ENCODE data around the gene MMAA.

MMAA gene

DNA sequence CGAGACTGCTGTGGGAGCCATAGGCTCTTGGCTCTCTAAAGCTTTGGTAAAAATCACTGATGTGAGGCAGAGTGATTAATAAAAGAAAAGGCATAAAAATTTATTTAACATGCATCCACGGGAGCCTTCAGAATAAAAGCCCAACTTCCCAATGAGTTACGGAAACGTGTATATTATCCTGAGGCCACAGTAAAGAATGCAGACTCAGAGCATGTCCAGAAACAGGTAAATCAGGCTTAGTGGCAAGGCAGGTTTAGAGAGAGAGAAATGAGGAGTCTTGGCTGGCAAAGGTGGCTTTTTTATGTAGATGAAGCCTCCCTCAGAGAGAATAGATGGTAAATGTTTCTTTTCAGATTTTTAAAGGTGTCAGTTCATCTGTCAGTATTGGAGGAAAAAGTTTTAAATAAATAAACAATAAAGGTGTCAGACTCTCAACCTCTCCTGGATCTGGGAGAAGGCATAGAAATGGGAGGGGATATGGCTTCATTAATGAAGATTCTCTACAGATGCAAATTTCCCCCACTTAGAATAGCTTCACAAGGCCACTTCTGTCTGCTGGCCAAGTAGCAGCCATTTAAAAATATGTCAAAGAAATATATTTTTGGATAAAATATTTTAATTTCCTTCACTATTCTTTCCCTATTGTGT, 84.8 kb downstream of the MMAA start:
- no peaks in the 10 kb centered on the region for H3K9me3 ChIP-seq (ENCODE audit: severe bottlenecking)
- H3K36me3 ChIP-seq (ENCODE audit: low read depth), result no peaks in the 10 kb centered on the region
- no peaks in the 10 kb centered on the region for H3K27me3 ChIP-seq (ENCODE audit: insufficient read depth, poor library complexity, severe bottlenecking)
- H3K4me1 ChIP-seq (ENCODE audit: insufficient read depth, poor library complexity, severe bottlenecking), result no peaks in the 10 kb centered on the region
- DNase-seq (ENCODE audit: low spot score) (no peak), ATAC-seq (ENCODE audit: low read depth) (no peak)
- TF ChIP-seq, protein P1, sequence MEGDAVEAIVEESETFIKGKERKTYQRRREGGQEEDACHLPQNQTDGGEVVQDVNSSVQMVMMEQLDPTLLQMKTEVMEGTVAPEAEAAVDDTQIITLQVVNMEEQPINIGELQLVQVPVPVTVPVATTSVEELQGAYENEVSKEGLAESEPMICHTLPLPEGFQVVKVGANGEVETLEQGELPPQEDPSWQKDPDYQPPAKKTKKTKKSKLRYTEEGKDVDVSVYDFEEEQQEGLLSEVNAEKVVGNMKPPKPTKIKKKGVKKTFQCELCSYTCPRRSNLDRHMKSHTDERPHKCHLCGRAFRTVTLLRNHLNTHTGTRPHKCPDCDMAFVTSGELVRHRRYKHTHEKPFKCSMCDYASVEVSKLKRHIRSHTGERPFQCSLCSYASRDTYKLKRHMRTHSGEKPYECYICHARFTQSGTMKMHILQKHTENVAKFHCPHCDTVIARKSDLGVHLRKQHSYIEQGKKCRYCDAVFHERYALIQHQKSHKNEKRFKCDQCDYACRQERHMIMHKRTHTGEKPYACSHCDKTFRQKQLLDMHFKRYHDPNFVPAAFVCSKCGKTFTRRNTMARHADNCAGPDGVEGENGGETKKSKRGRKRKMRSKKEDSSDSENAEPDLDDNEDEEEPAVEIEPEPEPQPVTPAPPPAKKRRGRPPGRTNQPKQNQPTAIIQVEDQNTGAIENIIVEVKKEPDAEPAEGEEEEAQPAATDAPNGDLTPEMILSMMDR (IDR thresholded peaks at IDR 0.05; ENCODE audit: poor library complexity, severe bottlenecking), result no peak
- H3K27ac ChIP-seq (ENCODE audit: poor library complexity, severe bottlenecking), result no peak overlapping the region
- no peak overlapping the region for H3K4me3 ChIP-seq (ENCODE audit: severe bottlenecking)

DNA sequence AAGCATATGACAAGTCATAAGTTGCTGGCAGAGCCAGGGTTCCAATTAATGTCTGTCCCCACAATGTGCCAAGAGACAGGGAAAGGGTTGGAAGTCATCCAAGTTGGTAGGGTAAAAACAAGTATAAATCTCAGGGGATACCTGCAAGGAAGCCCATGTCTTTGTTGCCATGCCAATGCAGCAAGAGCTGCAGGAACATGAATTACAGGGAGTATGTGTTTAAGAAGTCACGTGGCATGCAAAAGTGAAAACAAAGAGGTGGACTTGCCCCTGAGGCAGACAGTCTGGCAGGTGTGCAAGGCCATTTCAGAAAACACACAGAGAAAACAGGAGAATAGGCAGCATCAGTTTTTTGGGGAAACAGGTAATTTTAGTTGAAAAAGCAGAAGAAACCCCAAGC, 90.2 kb downstream of the MMAA start:
- no peak overlapping the region for H3K4me3 ChIP-seq (ENCODE audit: severe bottlenecking)
- H3K27ac ChIP-seq (ENCODE audit: poor library complexity, severe bottlenecking), result no peak overlapping the region
- H3K4me1 ChIP-seq (ENCODE audit: insufficient read depth, poor library complexity, severe bottlenecking), result no peaks in the 10 kb centered on the region
- H3K9me3 ChIP-seq (ENCODE audit: severe bottlenecking), result no peaks in the 10 kb centered on the region
- ATAC-seq (ENCODE audit: low read depth) (no peak), DNase-seq (ENCODE audit: low spot score) (no peak)
- H3K36me3 ChIP-seq (ENCODE audit: low read depth), result no peaks in the 10 kb centered on the region
- H3K27me3 ChIP-seq (ENCODE audit: insufficient read depth, poor library complexity, severe bottlenecking), result no peaks in the 10 kb centered on the region
- TF ChIP-seq, protein P1 (IDR thresholded peaks at IDR 0.05; ENCODE audit: poor library complexity, severe bottlenecking), result no peak

All from RWPE2 (cell line).